H9 (cell line): ENCODE data around the gene SH3RF3. TPM values are rescaled to one million over a fixed set of nuclear protein-coding genes. Genes with fewer than 3 reads are reported as not detected.

ENCODE experiments used
- DNase-seq: peaks from one replicate; pipeline ENCODE4 v3.0.0-alpha.2; 2017
- H2AFZ ChIP-seq: one replicate; pipeline ENCODE4 v1.6.1; 2013; ENCODE audit warnings: mild to moderate bottlenecking, low read length, control low read depth, moderate library complexity
- H2AK5ac ChIP-seq: 2 replicates; pipeline ENCODE4 v1.6.1; 2013; ENCODE audit warnings: low read length, control low read depth, mixed read lengths; ENCODE audit not compliant: insufficient read length
- H2BK120ac ChIP-seq: one replicate; pipeline ENCODE4 v1.6.1; 2013; ENCODE audit warnings: low read depth, mild to moderate bottlenecking, low read length, control low read depth, inconsistent platforms; ENCODE audit not compliant: poor library complexity, severe bottlenecking
- H2BK12ac ChIP-seq: 2 replicates; pipeline ENCODE4 v1.6.1; 2013; ENCODE audit warnings: low read length, control low read depth, mixed read lengths, low read depth; ENCODE audit not compliant: insufficient read length
- H2BK15ac ChIP-seq: 2 replicates; pipeline ENCODE4 v1.6.1; 2013; ENCODE audit warnings: low read depth, low read length, control low read depth
- H2BK20ac ChIP-seq: one replicate; pipeline ENCODE4 v1.6.1; 2013; ENCODE audit warnings: low read depth, mild to moderate bottlenecking, low read length, control low read depth, inconsistent platforms; ENCODE audit not compliant: poor library complexity, severe bottlenecking
- H2BK5ac ChIP-seq: 2 replicates; pipeline ENCODE4 v1.6.1; 2013; ENCODE audit warnings: low read length, control low read depth, mixed read lengths; ENCODE audit not compliant: insufficient read length
- H3K14ac ChIP-seq: 2 replicates; pipeline ENCODE4 v1.6.1; 2013; ENCODE audit warnings: low read length, control low read depth; ENCODE audit not compliant: insufficient read depth
- H3K18ac ChIP-seq: 2 replicates; pipeline ENCODE4 v1.6.1; 2013; ENCODE audit warnings: low read depth, mild to moderate bottlenecking, mixed read lengths, low read length, control low read depth; ENCODE audit not compliant: insufficient read length
- H3K23ac ChIP-seq: 2 replicates; pipeline ENCODE4 v1.6.1; 2013; ENCODE audit warnings: low read length, control low read depth, mixed read lengths, low read depth; ENCODE audit not compliant: insufficient read length
- H3K23me2 ChIP-seq: 2 replicates; pipeline ENCODE4 v1.6.1; 2013; ENCODE audit warnings: low read depth, mild to moderate bottlenecking, mixed read lengths, low read length, control low read depth; ENCODE audit not compliant: insufficient read length, poor library complexity, severe bottlenecking
- H3K27ac ChIP-seq: 2 replicates; pipeline ENCODE4 v1.5.1; 2013; ENCODE audit warnings: low read length, control low read depth, mixed read lengths, low read depth; ENCODE audit not compliant: insufficient read length
- H3K27me3 ChIP-seq: 2 replicates; pipeline ENCODE4 v1.6.1; 2013; ENCODE audit warnings: low read length, control low read depth, inconsistent platforms; ENCODE audit not compliant: insufficient read depth
- H3K4ac ChIP-seq: 2 replicates; pipeline ENCODE4 v1.6.1; 2013; ENCODE audit warnings: low read depth, mild to moderate bottlenecking, control low read depth, inconsistent platforms, low read length, moderate library complexity
- H3K4me1 ChIP-seq: 2 replicates; pipeline ENCODE4 v1.6.1; 2013; ENCODE audit warnings: low read length, control low read depth, inconsistent platforms; ENCODE audit not compliant: insufficient read depth
- H3K4me2 ChIP-seq: 2 replicates; pipeline ENCODE4 v1.6.1; 2013; ENCODE audit warnings: low read length, control low read depth, mixed read lengths; ENCODE audit not compliant: insufficient read length, insufficient read depth
- H3K56ac ChIP-seq: 2 replicates; pipeline ENCODE4 v1.6.1; 2013; ENCODE audit warnings: low read depth, mild to moderate bottlenecking, mixed read lengths, low read length, control low read depth; ENCODE audit not compliant: insufficient read length
- H3K79me1 ChIP-seq: 2 replicates; pipeline ENCODE4 v1.6.1; 2013; ENCODE audit warnings: low read depth, mild to moderate bottlenecking, moderate library complexity, low read length, control low read depth, inconsistent platforms; ENCODE audit not compliant: insufficient read depth, poor library complexity, severe bottlenecking
- H3K79me2 ChIP-seq: 2 replicates; pipeline ENCODE4 v1.6.1; 2013; ENCODE audit warnings: low read length, control low read depth, inconsistent platforms; ENCODE audit not compliant: insufficient read depth
- H3K9ac ChIP-seq: 2 replicates; pipeline ENCODE4 v1.6.1; 2013; ENCODE audit warnings: low read length, control low read depth, mixed read lengths; ENCODE audit not compliant: insufficient read length; ENCODE audit errors: extremely low read depth
- H3K9me3 ChIP-seq: one replicate; pipeline ENCODE4 v1.6.1; 2013; ENCODE audit warnings: low read depth, low read length, inconsistent platforms; ENCODE audit not compliant: control insufficient read depth
- H3T11ph ChIP-seq: one replicate; pipeline ENCODE4 v1.6.1; 2013; ENCODE audit warnings: mild to moderate bottlenecking, low read length, control low read depth, inconsistent platforms
- H4K20me1 ChIP-seq: one replicate; pipeline ENCODE4 v1.6.1; 2013; ENCODE audit not compliant: control insufficient read depth, insufficient read length, insufficient read depth
- H4K5ac ChIP-seq: 2 replicates; pipeline ENCODE4 v1.6.1; 2013; ENCODE audit warnings: low read depth, mild to moderate bottlenecking, mixed read lengths, low read length, control low read depth; ENCODE audit not compliant: insufficient read length
- H4K8ac ChIP-seq: replicated peaks from 2 replicates; pipeline ENCODE4 v1.6.1; 2013; ENCODE audit warnings: low read length, control low read depth, mixed read lengths, low read depth; ENCODE audit not compliant: insufficient read length
- H4K91ac ChIP-seq: 2 replicates; pipeline ENCODE4 v1.6.1; 2013; ENCODE audit warnings: low read depth, mild to moderate bottlenecking, moderate library complexity, mixed read lengths, low read length, control low read depth; ENCODE audit not compliant: insufficient read length
- H3K27ac Mint-ChIP-seq, 3 experiments: 2 replicates in 2 of 3; 3 replicates in 1 of 3; pipeline ENCODE4 v1.8.0; 2020 to 2021; ENCODE audit warnings: mixed read lengths in 3 of 3, mild to moderate bottlenecking in 1 of 3, moderate library complexity in 1 of 3
- H3K27me3 Mint-ChIP-seq: 2 replicates; pipeline ENCODE4 v1.8.0; 2021; ENCODE audit warnings: low read depth, mild to moderate bottlenecking, moderate library complexity, mixed read lengths
- H3K36me3 Mint-ChIP-seq, 3 experiments: 2 replicates in 2 of 3; 3 replicates in 1 of 3; pipeline ENCODE4 v1.8.0; 2020 to 2021; ENCODE audit warnings: low read depth in 3 of 3, mixed read lengths in 3 of 3; ENCODE audit not compliant: insufficient read depth in 1 of 3
- H3K4me1 Mint-ChIP-seq, 2 experiments: 2 replicates each; pipeline ENCODE4 v1.8.0; 2020; ENCODE audit warnings: mixed read lengths in 2 of 2
- H3K4me3 Mint-ChIP-seq, 2 experiments: 2 replicates in 1 of 2; 3 replicates in 1 of 2; pipeline ENCODE4 v1.8.0; 2020 to 2021; ENCODE audit warnings: mild to moderate bottlenecking in 2 of 2, mixed read lengths in 2 of 2, moderate library complexity in 1 of 2
- H3K9me3 Mint-ChIP-seq, 2 experiments: 2 replicates in 1 of 2; 3 replicates in 1 of 2; pipeline ENCODE4 v1.8.0; 2020; ENCODE audit warnings: mild to moderate bottlenecking in 2 of 2, mixed read lengths in 2 of 2, moderate library complexity in 1 of 2
- CTCF ChIP-seq: fragments of 200-600 bp; sonication (generic); conservative IDR thresholded peaks from 3 replicates; pipeline ENCODE4 v1.8.0; 2021; ENCODE audit warnings: antibody characterized with exemption, mild to moderate bottlenecking
- WGBS: extraction: QIAGEN DNeasy Blood & Tissue Kit; methylation state at CpG from one replicate; pipeline ENCODE4 v1.1.7; 2013; ENCODE audit warnings: missing lambda C conversion rate, low lambda C conversion rate, mixed read lengths; ENCODE audit not compliant: insufficient read length; ENCODE audit errors: extremely low coverage; 5-methylcytosine and 5-hydroxymethylcytosine counted together
- total RNA-seq: library from RNA; stranded (reverse); gene quantifications from 2 replicates; pipeline ENCODE4 v1.2.1, GENCODE V29; 2021

The SH3RF3 gene
- total RNA-seq, 1 experiment from 2014 or later: 0.46 TPM

DNA sequence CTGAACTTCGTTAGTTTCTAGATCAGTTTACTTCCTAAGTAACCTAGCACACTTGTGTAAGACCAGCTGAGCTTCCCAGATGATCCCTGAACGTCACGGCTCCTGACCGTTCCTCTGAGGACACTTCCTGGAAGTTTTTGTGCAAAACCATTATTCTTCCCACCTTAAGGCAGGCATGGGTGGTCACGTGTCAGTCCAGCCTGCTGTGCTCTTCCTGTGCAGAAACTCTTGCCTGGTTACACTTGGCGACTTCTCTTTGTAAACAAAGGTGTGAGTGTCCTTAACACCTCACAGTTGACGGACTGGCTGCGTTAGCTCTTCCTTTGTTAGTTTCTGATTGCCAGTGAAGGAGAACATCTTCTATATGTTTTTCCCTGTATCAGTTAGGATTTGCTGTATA is 118.3 kb downstream of the SH3RF3 start:
- Mint-ChIP-seq H3K4me1 (peaks cover 8 to 12% of the 10 kb centered on the region in 2 experiments; a peak in 3 of 4 replicates), H3K27ac (no peak overlapping the region), H3K9me3 (no peaks in the 10 kb centered on the region; a peak in 1 of 5 replicates), H3K4me3 (no peak overlapping the region), H3K27me3 (peaks cover 5% of the 10 kb centered on the region), H3K36me3 (no peaks in the 10 kb centered on the region; a peak in 2 of 7 replicates)
- Histone ChIP-seq H3K79me2 (no peaks in the 10 kb centered on the region), H4K20me1 (no peaks in the 10 kb centered on the region), H3K27me3 (no peaks in the 10 kb centered on the region), H2BK120ac (no peak overlapping the region), H3K79me1 (no peaks in the 10 kb centered on the region), H3K4me2 (no peak overlapping the region), H3K4ac (no peak overlapping the region), H3K23ac (no peak overlapping the region), H2AK5ac (no peak overlapping the region), H4K8ac (no peak overlapping the region), H4K5ac (no peak overlapping the region), H2BK15ac (no peak overlapping the region), H4K91ac (no peak overlapping the region), H3T11ph (no peak overlapping the region), H3K56ac (no peak overlapping the region), H2AFZ (no peak overlapping the region), H3K23me2 (no peaks in the 10 kb centered on the region), H3K9me3 (no peaks in the 10 kb centered on the region), H3K14ac (no peak overlapping the region), H2BK5ac (no peak overlapping the region), H3K27ac (no peak overlapping the region), H3K18ac (no peak overlapping the region), H2BK12ac (no peak overlapping the region), H3K4me1 (no peaks in the 10 kb centered on the region), H2BK20ac (no peak overlapping the region), H3K9ac (no peak overlapping the region)
- TF ChIP-seq CTCF: no peak
- WGBS: no CpG with 5 or more reads among the region's 8 CpGs
- DNase-seq: no peak
